ENCODE measurements around the gene XRCC4. TPM values are rescaled to one million over a fixed set of nuclear protein-coding genes. Genes with fewer than 3 reads are reported as not detected.

The XRCC4 gene
- total RNA-seq, 2 donors from 2014 or later: 5.7 to 7.8 TPM

DNA sequence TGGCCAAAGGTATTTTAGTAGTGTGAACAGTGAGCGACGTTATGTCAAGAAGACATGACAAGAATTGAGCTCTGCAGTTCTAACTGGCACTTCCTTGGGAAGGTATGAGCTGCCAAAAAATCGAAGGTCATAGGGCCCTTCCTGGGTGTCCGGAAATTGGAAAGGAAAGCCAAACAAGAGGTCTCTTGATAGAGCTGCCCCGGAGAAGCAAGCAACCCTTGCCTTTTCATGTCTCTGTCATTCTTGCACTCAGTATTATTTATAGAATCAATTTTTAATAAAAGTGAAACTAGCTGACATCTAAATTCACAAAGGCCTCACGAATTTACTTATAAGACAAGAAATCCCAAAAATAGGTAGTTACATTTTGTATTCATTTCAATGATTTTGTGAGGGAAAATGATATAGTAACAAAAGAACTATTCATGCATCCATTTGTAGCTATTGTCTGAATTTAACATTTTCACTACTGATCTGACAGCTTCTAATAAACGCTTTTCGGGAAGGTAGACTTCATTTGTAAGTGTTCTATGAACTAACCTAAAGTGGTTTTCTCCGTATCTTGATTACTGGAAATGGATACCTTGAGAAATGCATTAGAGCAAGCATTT, 280.4 kb downstream of the XRCC4 start:
- no peak for DNase-seq
- no peak for ATAC-seq

DNA sequence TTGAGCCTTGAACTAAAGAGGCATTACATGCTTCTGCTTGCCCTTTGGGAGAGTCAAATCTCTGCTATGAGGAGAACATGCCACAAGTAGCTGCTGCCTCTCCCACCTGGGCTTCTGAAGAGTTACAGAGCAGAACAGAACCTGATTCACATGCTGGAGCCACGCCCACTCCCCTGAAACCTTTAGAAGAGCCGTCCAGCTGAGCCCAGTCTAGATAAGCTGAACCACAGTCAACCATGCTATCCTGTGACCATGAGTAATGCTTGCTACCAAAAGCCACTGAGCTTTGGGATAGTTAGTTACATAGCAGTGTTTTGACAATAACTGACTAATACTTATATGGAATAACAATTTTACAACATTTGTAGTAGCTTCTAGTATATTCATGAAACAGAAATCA, 283.2 kb downstream of the XRCC4 start:
- ATAC-seq (no peak), DNase-seq (no peak)
- intact Hi-C loops (cut with DNase I, micrococcal nuclease): no loop called here

More for the DNA sequence above, 280.4 kb downstream of the XRCC4 start:
- intact Hi-C loops (cut with DNase I, micrococcal nuclease): no loop called here

DNA sequence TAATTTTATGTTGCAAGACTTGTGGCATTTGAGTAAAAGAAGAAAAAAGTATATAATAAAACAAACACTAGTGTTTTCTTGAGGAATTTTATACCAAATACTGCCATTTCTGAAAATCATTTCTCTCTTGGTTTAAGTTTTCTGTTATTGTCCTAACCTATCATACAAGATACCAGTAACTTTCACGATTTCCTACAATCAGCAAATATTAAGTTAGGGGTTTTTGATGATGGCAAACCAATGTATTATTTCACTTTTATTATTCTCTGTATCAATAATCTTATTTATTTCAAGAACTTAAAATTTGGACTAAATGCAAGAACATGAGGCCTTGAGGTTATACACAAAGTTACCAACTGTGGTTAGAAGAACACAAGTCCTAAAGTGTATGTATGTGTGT, 285.2 kb downstream of the XRCC4 start:
- intact Hi-C loops (cut with DNase I, micrococcal nuclease): no loop called here
- no peak for DNase-seq
- ATAC-seq: no peak

DNA sequence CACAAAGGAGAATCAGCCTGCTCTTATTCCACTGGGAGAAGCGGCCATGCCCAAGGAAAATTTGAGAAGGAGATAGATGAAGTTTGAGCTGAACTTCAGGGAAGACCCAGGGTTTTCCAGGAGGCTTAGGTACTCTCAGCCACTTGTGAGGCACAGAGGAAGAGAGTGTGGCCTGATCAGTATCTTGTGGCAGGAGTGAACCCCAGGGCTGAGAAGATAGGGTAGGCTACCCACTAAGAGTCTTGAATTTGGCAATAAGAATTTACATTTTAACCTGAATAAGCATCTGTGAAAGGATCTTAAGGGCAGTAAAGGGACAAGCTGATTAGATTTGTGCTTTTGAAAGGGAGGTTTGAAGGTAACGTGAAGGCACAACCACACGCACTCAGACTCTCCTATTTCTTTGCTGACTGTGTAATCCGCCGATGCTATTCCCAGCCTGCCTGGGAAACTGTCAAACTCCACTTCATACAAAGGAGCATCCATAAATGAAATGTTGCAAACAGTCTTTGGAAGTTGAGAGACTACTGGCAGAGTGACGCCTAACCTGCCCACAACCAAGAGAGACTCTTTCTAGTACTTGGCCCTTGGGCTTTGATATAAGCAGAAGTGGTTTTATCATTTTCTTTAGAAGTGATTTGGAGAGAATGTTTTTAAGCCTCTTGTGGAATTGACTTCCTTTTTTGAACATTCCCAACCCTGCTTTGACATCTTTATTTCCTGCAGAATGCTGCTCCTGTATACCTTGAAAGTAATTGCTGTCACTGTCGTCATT, 286.0 kb downstream of the XRCC4 start:
- ATAC-seq (no peak), DNase-seq (no peak)
- intact Hi-C loops (cut with DNase I, micrococcal nuclease): no loop called here

DNA sequence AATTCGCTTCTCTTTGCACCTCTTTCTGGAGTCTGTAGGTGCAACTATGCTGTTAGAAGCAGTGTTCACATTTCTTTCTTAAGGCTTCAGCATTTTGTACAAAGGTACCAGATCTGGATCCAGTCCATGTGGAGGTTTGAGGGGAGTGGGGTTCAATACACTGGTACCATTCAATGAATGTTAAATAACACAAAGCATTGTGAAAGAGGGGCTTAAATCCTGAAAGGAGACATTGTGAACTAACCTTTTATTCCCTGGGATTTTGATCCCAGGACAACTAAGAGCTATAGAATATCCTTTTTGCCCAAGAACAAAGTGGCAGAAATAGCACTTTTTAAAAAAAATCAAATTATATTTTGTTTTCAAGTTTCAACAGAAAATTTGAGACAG, 286.5 kb downstream of the XRCC4 start:
- no peak for DNase-seq
- intact Hi-C loops (cut with DNase I, micrococcal nuclease): no loop called here
- no peak for ATAC-seq

DNA sequence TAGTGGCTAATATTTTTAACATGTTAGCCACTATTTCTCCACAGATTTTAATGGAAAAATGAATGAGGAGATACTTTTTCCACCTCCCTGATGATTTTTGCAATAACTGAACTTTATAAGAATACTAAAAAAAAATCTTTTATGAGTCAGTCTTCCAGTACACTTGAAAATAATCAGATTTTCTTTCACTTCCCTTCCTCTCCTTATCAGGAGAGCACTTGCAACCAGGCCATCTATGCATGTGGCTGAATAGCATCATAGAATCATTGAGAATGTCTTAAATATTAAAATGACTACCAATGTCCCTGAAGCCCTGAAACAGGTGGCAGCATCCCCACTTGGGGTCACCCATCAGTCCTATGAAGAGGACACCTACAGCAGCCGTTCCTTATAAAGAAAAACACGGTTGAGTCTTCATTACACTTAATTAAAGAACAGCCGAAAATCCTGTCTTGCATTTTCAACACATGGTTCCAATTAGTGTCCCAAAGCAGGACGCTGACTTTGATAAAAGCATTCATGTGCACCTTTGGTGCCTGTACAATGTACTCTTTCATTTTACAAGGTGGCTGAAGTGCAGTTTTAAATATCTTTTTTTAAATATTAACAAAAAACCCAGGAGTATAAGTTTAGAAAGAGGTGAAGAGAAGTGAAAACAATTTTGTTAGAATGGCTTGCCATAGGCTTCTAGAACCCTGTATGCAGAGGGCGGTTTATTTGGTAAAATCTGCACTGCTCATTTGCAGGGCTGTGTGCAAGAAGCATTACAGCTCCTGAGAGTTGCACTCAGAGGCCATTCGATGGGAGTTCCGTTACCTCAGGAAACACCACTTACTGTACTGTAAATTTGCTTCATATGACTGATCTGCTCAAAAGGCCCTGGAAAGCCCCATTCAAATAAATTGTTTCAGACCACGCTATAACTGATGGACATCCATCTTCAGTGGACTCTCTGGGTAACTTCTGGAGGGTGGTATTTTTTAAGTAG, 287.3 kb downstream of the XRCC4 start:
- intact Hi-C loops (cut with DNase I, micrococcal nuclease): no loop called here
- ATAC-seq: no peak

DNA sequence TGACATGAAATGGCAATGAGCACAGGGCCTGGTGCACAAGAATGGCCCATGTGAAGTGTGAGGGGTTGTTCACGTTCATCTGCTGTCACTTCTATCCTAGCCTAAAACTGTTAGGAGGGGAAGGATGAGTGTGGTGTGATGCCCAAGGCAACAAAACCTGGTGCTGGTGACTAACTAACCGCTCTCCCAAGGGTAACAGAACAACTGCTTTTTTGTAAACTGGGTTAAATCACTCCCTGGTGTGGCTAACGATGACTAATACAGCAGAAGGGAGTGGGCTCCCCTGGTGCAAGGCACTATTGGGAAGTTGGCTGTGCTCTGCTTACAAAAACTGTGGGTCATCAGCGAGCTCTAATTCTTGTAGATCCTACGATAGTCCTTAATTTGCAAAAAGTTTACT, 291.0 kb downstream of the XRCC4 start:
- DNase-seq: no peak
- intact Hi-C loops (cut with DNase I, micrococcal nuclease): no loop called here
- ATAC-seq: no peak

More for the DNA sequence above, 287.3 kb downstream of the XRCC4 start:
- no peak for DNase-seq

DNA sequence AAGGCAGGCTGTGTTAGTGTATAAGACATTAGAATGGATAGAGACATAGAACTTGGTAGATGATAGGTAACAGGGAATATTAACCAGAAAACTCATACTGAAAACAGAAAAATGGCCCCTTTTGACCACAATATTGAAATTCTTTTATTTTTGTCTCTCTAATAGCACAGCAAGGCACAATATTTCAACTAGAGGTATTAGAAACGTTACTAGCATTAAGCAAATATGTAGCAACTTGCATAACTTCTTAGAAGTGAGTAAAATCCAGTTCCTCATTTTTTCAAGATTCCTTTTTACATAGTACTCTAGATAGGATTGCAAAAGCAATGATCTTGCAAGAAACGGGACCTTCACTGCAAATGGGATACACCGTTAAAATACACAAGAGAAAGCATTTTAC, 291.5 kb downstream of the XRCC4 start:
- ATAC-seq (no peak), DNase-seq (no peak)
- intact Hi-C loops (cut with DNase I, micrococcal nuclease): no loop called here

DNA sequence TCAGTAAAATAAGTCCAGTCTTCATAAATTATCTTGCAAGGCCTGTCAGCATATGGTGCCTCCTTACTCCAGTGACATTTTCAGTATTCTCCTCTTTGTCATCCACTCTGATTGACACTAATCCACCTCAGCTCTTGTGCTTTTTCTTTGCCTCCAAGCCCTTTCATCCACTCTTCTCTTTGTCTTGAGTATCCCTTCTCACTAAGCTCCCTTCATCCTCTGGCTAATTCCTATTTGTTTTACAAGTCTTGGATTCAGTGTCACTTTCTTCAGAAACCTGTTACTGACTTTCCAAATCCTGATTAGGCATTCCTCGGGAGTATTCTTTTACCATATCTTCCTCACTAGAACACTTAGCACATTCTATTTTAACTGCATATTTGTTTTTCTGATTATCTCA, 293.6 kb downstream of the XRCC4 start:
- no peak for ATAC-seq
- intact Hi-C loops (cut with DNase I, micrococcal nuclease): no loop called here
- DNase-seq: no peak

DNA sequence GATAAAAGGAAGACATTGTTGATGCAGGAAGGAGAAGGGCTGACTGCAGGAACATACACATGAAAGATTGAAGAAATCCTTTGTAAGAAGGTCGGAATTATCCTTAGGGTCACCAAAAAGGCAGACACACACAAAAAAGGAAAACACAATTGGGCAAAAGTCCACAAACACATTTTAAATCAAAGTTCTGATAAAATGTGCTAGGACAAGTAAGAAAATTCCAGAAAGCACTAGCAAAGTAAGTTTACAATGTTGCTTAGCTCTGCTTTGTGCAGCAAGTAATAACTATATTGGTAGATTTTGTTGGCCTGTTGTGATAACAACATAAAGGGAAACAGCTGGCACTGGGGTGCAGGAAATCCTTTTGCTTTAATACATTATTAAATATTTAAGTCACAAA, 294.4 kb downstream of the XRCC4 start:
- DNase-seq (no peak), ATAC-seq (no peak)
- intact Hi-C loops (cut with DNase I, micrococcal nuclease): no loop called here

DNA sequence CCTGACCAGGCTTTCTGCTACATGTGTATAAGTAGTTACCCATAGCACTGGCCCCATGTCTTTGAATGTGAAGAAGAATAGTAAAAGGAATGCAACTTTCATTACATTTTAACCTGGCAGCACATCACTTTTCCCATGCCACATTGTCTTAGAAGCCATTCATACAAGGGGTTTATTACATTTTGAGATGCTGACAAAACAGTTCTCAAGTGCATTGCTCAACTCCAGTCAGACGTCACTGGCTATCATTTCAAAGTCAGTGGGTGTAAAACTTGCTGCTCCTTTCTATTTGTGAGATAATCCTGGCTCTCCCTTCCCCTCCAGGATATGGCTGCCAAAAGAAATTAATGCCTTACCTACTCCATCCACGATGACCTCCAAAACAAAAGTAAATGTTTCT, 297.2 kb downstream of the XRCC4 start:
- DNase-seq: no peak
- ATAC-seq: no peak
- intact Hi-C loops (cut with DNase I, micrococcal nuclease): no loop called here

DNA sequence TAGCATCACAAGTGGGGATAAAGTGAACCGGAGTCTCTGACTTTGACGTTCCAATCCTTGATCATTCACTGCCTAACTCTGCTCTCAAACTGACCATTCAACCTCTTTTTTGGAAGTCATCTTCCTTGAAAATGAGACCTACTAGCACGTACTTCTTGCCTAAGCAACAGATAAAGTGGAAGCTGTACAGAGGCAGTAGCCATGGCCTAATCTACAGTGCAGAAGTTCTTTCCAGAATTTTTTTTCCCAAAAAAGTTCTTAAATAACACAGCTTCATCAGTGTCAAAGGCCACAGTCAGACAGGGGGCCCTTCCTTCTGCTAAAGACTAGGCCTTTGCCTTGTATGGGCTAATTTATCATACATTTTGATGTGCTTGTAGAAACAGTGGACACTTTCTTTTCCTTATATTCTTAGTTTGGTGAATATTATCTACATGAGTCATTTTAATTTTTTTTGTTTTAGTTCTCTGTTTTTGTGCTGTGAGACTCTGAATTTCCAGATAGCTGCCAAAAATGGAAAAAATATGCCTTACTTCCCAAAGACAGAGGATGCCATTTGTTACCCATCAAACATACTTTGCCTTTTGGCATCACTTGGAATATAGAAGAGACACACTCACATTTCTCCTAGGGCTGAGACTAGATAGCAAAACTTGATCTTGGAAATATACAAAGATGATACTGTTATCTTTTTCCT, 297.9 kb downstream of the XRCC4 start:
- DNase-seq (no peak), ATAC-seq (no peak)
- intact Hi-C loops (cut with DNase I, micrococcal nuclease): no loop called here

DNA sequence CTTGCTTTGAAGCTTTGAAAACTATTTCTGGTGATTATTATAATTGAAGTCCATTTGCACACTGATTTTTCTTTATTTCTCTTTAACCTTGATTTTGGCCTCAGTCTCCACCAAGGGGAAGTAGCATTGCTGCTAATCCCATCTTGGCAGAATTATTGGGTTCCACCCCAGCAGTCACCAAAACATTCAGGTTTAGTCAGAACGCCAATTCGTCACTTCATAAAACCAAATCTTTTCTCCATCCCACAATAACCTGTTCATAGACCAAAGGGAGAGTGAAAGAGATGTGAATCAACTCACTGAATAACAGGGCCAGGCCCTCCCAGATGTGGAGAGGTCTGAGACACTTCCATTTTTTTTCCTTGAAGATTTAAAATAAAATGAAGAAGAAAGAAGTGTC, 299.1 kb downstream of the XRCC4 start:
- intact Hi-C loops (cut with DNase I, micrococcal nuclease): no loop called here
- DNase-seq (no peak), ATAC-seq (no peak)

DNA sequence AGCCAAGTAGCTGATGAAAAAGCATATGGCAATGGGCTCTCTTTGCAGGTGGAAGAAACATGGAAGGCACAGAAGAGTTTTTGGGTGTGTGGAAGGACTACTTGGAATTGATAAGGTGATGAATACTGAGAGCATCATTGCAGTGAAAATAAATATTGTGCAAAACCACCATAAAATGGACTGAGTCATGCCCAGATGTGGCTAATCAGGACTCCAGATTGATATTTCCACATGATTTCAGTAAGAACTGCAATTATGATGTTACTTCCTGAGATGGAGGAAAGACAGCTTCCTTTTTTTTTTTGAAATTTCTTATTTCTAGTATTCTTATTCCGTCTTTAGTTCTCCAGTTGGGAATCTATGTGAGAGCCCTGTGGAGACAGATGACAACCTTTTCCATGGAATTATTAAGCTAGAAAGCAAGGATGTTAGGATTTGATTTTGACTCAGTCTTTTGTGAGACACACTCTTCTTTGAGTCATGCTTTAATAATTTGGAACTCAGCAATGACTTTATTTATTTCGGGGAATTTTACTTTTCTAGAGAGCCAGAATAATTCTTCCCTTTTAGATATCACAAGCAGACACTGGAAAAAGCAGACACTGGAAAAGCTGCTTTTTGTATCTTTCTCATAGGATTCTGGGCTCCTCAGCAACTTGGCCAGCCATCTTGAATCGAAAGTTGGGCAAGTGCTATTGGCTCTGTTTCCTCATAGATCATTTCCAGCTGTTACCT, 300.0 kb downstream of the XRCC4 start:
- intact Hi-C loops (cut with DNase I, micrococcal nuclease): no loop called here
- no peak for ATAC-seq
- DNase-seq: no peak

DNA sequence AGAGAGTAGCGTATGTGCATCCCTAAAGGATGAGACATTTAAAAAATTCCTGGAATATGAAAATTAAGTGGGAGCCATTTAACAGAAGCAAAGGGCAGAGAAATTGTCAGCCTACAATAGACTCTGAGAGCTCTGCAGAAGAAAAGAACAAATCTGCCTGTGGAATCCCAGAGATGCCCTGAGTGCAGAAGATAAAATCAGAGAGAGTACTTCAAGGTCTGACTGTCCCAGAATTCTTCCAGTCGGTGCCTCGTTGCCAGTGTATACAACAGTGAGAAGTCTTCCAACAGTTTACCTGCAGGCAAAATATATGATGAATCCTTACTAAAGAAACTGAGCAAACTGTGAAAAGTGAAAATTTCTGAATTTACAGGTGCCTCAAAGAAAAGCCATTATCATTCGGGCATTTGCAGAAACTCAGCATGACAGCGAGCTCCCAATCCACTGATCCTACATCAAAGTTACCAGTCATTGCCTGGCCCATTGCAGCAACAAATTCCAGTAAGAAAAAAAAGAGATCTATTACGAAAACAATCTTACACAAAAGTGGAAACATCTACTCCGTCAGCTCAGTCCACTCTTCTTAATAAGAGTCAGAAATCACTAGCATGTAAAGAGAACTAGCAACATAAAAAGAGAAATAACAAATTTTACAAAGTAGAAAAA, 301.4 kb downstream of the XRCC4 start:
- ATAC-seq (no peak), DNase-seq (no peak)
- intact Hi-C loops (cut with DNase I, micrococcal nuclease): no loop called here

DNA sequence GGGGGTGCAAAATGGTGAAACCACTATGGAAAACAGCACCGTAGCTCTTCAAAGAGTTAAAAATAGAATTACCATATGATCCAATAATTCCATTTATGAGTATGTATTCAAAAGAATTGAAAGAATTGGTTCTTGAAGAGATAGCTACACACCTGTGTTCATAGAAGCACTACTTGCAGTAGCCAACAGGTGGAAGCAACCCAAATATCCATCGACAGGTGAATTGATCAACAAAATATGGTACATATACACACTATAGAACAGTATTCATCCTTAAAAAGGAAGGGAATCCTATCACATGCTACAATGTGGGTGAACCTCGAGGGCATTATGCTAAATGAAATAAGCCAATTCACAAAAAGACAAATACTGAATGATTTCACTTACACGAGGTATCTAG, 308.5 kb downstream of the XRCC4 start:
- ATAC-seq: no peak
- intact Hi-C loops (cut with DNase I, micrococcal nuclease): no loop called here
- DNase-seq: no peak

DNA sequence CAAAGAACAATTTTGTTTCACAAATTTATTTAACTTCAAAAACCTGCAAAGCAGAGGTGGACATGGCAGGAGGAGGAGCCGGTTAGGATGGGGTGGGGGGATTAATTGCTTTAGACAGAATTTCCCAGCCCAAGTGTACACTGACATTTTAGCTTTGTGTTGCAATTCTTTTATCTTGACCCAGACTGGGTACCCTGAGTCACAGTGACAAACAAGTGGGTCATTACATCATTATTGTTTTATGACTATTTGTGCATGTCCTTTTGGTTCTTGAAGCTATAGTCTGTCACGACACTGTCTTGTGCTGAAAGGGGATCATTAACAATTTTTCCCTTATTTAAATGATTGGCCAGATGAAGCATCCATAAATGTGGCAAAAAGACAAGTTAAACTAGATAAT, 309.7 kb downstream of the XRCC4 start:
- intact Hi-C loops (cut with DNase I, micrococcal nuclease): no loop called here
- DNase-seq (no peak), ATAC-seq (no peak)

DNA sequence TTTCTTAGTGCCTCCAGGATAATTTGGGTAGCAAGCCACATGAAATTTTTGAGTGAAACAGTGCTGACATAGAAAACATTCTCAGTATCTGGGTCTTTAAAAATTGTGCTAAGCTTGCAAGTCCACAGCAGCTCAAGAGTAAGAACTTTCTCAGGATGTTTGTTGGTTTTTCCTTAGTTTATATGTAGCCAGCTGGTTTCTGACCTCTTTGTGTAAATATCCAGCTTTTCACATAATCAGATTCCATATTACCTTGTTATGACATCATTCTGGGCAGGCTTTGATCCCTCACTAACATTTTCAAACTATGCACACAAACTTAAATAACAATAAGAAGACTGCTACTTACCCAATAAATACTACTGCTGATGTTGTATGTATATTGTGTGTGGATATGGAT, 311.3 kb downstream of the XRCC4 start:
- intact Hi-C loops (cut with DNase I, micrococcal nuclease): no loop called here
- DNase-seq (no peak), ATAC-seq (no peak)

Measured in left colon (tissue), 2 donors.